ENCODE measurements around the gene SDHAF3.

DNA sequence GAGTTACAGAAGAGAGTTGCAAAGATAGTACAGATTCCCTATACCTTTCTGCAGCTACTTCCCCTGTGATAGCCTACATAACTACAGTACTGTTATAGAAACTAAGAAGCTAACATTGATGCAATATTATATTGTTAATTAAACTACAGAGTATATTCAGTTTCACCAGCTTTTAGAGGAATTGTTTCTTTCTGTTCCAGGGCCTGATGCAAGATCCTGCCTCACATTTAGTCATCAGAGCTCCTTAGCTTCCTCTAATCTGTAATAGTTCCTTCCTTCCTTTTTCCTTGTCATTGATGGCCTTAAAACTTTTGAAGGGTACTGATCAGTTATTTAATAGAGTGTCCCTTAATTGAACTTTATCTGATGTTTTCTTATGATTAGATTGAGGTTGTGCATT is 56.8 kb downstream of the SDHAF3 start:
- no peak for TF ChIP-seq TAF1 (IDR thresholded peaks at IDR 0.05; ENCODE audit: borderline replicate concordance, insufficient read depth, low read length)
- no peak for TF ChIP-seq REST (IDR thresholded peaks at IDR 0.05; ENCODE audit: insufficient read depth in 1 of 2, low read depth in 2 of 2, low read length in 2 of 2)
- TF ChIP-seq FOXP2 (optimal IDR thresholded peaks at IDR 0.05; ENCODE audit: borderline replicate concordance, extremely low read depth, extremely low read length, insufficient read depth): no peak
